Fibroblast of gingiva (primary cell): ENCODE results near the gene APLP1.
"Not testable (repeated sequence)": the region's sequence is repeated elsewhere in the genome, so short reads cannot be mapped to it uniquely, and the experiment has no call there.

Source experiments
- DNase-seq: peaks from one replicate; pipeline ENCODE4 v3.0.0-alpha.2; 2011; ENCODE audit warnings: low read depth

Gene APLP1

GRCh38 chr19:35868172-35868822 lies at the start of gene APLP1:
Gene APLP1, plus strand, starts transcription at chr19:35868574. Its CDS starts 63 bp downstream, at chr19:35868637.
- peak; percentile 10 for DNase-seq

- DNase-seq, result no peak
Measured at GRCh38 chr19:35822579-35822978, 45.8 kb upstream of the APLP1 start.

- no peak for DNase-seq
Measured at GRCh38 chr19:35824150-35824549, 44.2 kb upstream of the APLP1 start.

GRCh38 chr19:35828692-35829301 lies 39.6 kb upstream of the APLP1 start:
- DNase-seq, result peak; percentile 22

- DNase-seq, result no peak
Measured at GRCh38 chr19:35830986-35831385, 37.4 kb upstream of the APLP1 start.

- no peak for DNase-seq
Measured at GRCh38 chr19:35832054-35832453, 36.3 kb upstream of the APLP1 start.

- DNase-seq, result no peak
Measured at GRCh38 chr19:35833972-35834371, 34.4 kb upstream of the APLP1 start.

- DNase-seq, result not testable (repeated sequence)
Measured at GRCh38 chr19:35836096-35836495, 32.3 kb upstream of the APLP1 start.

- DNase-seq, result no peak
Measured at GRCh38 chr19:35841961-35842595, 26.3 kb upstream of the APLP1 start.

GRCh38 chr19:35842666-35843272 lies 25.6 kb upstream of the APLP1 start:
- DNase-seq, result no peak

- DNase-seq, result no peak
Measured at GRCh38 chr19:35843676-35844481, 24.5 kb upstream of the APLP1 start.

- no peak for DNase-seq
Measured at GRCh38 chr19:35844482-35845214, 23.7 kb upstream of the APLP1 start.

- DNase-seq, result no peak
Measured at GRCh38 chr19:35845215-35846037, 22.9 kb upstream of the APLP1 start.

GRCh38 chr19:35846038-35846668 lies 22.2 kb upstream of the APLP1 start:
- no peak for DNase-seq

- DNase-seq, result no peak
Measured at GRCh38 chr19:35847911-35848310, 20.5 kb upstream of the APLP1 start.

- DNase-seq, result no peak
Measured at GRCh38 chr19:35848486-35848885, 19.9 kb upstream of the APLP1 start.

- no peak for DNase-seq
Measured at GRCh38 chr19:35848919-35849505, 19.4 kb upstream of the APLP1 start.

- no peak for DNase-seq
Measured at GRCh38 chr19:35851213-35852028, 17.0 kb upstream of the APLP1 start.
